Measurements from ENCODE around the gene EIF3I.

Gene EIF3I

DNA sequence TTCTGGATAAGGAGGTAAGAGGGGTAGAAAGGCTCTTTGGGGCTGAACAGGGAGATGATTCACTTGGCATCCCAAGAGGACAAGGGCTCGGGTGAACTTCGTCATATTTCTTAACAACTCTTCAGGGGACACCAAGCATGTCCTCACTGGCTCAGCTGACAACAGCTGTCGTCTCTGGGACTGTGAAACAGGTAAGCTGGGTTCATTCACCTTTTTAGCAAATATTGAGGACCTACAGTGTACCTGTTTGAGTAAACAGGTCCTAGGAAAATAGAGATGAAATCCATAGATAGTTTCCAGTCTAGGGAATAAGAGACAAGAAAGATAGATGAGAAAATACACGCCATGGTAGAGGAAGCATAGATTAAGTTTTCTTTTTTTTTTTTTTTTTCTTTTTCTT lies 2.1 kb downstream of the EIF3I start:
- in situ Hi-C loops (cut with HindIII; ENCODE audit: low sequenced_read_pairs) = no loop called here

DNA sequence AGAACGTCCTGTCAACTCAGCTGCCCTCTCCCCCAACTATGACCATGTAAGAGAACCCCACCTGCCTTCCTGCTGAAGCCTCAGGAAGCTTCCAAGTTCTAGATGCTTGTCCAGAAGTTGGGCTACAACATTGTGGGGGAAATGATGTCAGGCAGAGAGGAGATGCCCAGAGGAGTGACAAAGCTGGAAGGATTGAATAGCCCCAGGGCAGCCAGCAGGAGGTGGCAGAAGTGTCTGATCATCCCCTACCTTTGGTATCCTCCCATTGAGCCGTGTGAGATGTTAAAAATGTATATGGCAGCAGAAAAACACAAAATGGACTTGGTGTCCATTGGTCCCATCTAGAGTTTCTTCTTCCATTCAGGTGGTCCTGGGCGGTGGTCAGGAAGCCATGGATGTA lies 6.6 kb downstream of the EIF3I start:
- in situ Hi-C loops (cut with HindIII; ENCODE audit: low sequenced_read_pairs) = no loop called here
- H3K4me3 ChIP-seq (ENCODE audit: low read depth, low read length) = no peak overlapping the region
- DNase-seq (ENCODE audit: low read depth, low spot score) = no peak
- TF ChIP-seq, protein P1, sequence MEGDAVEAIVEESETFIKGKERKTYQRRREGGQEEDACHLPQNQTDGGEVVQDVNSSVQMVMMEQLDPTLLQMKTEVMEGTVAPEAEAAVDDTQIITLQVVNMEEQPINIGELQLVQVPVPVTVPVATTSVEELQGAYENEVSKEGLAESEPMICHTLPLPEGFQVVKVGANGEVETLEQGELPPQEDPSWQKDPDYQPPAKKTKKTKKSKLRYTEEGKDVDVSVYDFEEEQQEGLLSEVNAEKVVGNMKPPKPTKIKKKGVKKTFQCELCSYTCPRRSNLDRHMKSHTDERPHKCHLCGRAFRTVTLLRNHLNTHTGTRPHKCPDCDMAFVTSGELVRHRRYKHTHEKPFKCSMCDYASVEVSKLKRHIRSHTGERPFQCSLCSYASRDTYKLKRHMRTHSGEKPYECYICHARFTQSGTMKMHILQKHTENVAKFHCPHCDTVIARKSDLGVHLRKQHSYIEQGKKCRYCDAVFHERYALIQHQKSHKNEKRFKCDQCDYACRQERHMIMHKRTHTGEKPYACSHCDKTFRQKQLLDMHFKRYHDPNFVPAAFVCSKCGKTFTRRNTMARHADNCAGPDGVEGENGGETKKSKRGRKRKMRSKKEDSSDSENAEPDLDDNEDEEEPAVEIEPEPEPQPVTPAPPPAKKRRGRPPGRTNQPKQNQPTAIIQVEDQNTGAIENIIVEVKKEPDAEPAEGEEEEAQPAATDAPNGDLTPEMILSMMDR (IDR thresholded peaks at IDR 0.05; ENCODE audit: low read depth, low read length) = no peak

More for the DNA sequence above, 2.1 kb downstream of the EIF3I start:
- TF ChIP-seq, protein P1 (IDR thresholded peaks at IDR 0.05; ENCODE audit: low read depth, low read length) = no peak
- no peak for DNase-seq (ENCODE audit: low read depth, low spot score)
- H3K4me3 ChIP-seq (ENCODE audit: low read depth, low read length) = no peak overlapping the region

DNA sequence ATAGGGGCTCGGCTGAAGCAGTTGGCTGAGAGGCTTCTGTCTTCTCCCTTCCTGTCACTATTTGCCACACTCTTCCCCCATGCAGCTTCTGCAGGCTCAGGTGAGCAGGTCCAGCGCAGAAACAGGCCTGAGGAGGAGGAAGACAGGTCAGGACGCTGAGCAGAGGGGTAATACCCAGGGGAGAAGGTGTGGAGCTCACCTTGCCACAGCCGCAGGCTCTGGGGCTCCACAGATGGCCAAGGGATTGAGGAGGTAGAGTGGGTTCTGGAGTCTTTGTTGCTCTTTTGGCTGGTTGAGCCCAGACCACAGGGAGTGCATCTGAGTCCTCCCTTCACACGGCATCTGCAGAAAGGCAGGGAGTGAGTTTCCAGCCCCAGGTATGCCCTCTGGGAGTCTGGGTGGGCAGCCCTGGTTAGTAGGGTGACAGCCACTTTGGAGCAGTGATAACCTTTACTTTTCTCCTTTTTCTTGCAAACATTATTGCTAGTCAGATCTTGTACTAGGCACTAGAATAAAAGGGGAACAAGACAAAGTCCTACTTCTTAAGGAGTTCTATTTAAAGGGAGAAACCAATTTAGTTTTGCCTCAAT lies 9.7 kb downstream of the EIF3I start:
- no peak overlapping the region for H3K4me3 ChIP-seq (ENCODE audit: low read depth, low read length)
- no peak for DNase-seq (ENCODE audit: low read depth, low spot score)
- TF ChIP-seq, protein P1 (IDR thresholded peaks at IDR 0.05; ENCODE audit: low read depth, low read length) = no peak
- in situ Hi-C loops (cut with HindIII; ENCODE audit: low sequenced_read_pairs) = no loop called here

DNA sequence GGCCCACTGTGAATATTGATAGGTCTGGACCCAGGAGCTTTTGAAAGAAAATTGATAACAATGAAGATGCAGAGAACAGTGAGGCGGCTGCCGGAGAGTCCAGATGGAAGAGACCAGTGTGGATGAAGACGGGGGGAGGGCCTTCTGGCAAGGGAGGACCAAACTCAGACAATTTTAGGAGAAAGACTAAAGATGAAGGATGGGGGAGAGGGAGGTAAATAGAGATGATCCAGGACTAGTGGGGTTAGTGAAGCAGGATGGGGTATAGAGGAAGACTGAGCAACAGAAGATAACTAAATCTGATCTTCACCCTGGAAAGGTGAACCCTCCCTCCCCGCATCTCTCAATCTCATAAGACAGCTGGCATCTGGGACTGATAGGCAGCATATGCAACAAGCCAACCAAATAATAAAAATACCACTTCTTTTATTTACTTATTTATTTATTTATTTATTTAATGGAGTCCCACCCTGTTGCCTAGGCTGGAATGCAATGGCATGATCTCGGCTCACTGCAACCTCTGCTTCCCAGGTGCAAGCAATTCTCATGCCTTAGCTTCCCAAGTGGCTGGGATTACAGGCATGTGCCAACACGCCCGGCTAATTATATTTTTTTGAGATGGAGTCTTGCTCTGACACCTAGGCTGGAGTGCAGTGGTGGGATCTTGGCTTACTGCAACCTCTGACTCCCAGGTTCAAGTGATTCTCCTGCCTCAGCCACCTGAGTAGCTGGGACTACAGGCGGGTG lies 10.5 kb downstream of the EIF3I start:
- in situ Hi-C loops (cut with HindIII; ENCODE audit: low sequenced_read_pairs) = no loop called here

DNA sequence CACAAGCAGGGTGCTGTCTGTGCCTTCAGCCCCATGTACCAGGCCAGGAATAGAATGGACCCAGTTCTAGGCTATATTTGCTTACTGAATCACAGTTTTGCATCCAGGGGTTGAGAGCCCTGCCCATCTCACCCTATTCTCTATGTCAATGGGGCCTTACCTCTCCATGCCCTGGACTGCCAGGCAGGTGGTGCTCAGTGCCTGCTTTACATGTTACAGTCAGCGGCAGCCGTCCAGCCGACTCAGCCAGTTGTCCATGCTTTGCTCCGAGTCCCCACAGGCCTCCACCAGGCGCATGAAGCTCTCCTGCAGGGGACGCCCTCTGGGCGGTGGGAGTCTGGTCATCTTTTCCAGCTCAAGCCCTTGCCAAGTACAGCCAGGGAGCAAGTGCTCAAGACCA lies 12.6 kb downstream of the EIF3I start:
- in situ Hi-C loops (cut with HindIII; ENCODE audit: low sequenced_read_pairs) = no loop called here
- TF ChIP-seq, protein P1 (IDR thresholded peaks at IDR 0.05; ENCODE audit: low read depth, low read length) = no peak
- DNase-seq (ENCODE audit: low read depth, low spot score) = no peak
- no peak overlapping the region for H3K4me3 ChIP-seq (ENCODE audit: low read depth, low read length)

More for the DNA sequence above, 10.5 kb downstream of the EIF3I start:
- TF ChIP-seq, protein P1 (IDR thresholded peaks at IDR 0.05; ENCODE audit: low read depth, low read length) = no peak
- no peak overlapping the region for H3K4me3 ChIP-seq (ENCODE audit: low read depth, low read length)
- DNase-seq (ENCODE audit: low read depth, low spot score) = no peak

DNA sequence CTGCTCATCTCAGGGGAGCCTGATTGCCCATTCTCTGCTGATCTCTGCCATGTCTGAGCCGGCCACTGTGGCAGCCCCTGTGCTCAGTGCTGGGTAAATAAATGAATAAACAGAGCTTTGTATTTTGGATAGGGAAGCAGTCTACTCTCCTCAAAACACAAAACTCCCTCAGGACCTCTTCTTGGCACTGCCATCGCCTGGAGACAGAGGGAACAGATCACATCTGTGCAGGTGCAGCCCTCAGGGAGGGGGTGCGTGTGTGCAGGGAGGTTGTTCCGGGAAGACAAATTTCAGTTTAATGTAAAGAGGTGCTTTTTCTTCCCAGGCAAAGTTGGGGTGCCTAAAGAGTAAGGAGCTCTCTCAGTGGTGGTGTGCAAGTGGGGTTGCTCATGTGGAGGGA lies 17.1 kb downstream of the EIF3I start:
- no peak overlapping the region for H3K4me3 ChIP-seq (ENCODE audit: low read depth, low read length)
- TF ChIP-seq, protein P1 (IDR thresholded peaks at IDR 0.05; ENCODE audit: low read depth, low read length) = no peak
- no peak for DNase-seq (ENCODE audit: low read depth, low spot score)
- in situ Hi-C loops (cut with HindIII; ENCODE audit: low sequenced_read_pairs) = no loop called here

Measured in astrocyte of the spinal cord (primary cell).